HUES64 (cell line): ENCODE results near the gene KCNMB3.
A peak's percentile ranks its signal among the peaks of the same experiment; 100 is the strongest.
"Not testable (repeated sequence)": the region's sequence is repeated elsewhere in the genome, so short reads cannot be mapped to it uniquely, and the experiment has no call there.

Experiments used
- H3K27ac ChIP-seq: 2 replicates; pipeline ENCODE4 v1.7.0; 2013; ENCODE audit warnings: low read depth, low read length, inconsistent platforms
- H3K27me3 ChIP-seq: 2 replicates; pipeline ENCODE4 v1.6.1; 2013; ENCODE audit warnings: mild to moderate bottlenecking, low read length; ENCODE audit not compliant: insufficient read depth
- H3K36me3 ChIP-seq: 2 replicates; pipeline ENCODE4 v1.6.1; 2013; ENCODE audit warnings: mild to moderate bottlenecking, low read length; ENCODE audit not compliant: insufficient read depth
- H3K4me1 ChIP-seq: 2 replicates; pipeline ENCODE4 v1.6.1; 2013; ENCODE audit warnings: mild to moderate bottlenecking, low read length, moderate library complexity; ENCODE audit not compliant: insufficient read depth
- H3K4me3 ChIP-seq: 2 replicates; pipeline ENCODE4 v1.5.1; 2013; ENCODE audit warnings: mild to moderate bottlenecking, low read length, moderate library complexity
- H3K9ac ChIP-seq: 2 replicates; pipeline ENCODE4 v1.6.1; 2013; ENCODE audit warnings: mild to moderate bottlenecking, low read depth, low read length
- H3K9me3 ChIP-seq: 2 replicates; pipeline ENCODE4 v1.6.1; 2013; ENCODE audit warnings: low read depth, low read length; ENCODE audit not compliant: insufficient read depth
- WGBS: fragments of 150-250, 120-280 bp; methylation state at CpG from one replicate; pipeline ENCODE4 v1.1.7; 2013; ENCODE audit warnings: missing lambda C conversion rate; 5-methylcytosine and 5-hydroxymethylcytosine counted together

Gene KCNMB3

DNA sequence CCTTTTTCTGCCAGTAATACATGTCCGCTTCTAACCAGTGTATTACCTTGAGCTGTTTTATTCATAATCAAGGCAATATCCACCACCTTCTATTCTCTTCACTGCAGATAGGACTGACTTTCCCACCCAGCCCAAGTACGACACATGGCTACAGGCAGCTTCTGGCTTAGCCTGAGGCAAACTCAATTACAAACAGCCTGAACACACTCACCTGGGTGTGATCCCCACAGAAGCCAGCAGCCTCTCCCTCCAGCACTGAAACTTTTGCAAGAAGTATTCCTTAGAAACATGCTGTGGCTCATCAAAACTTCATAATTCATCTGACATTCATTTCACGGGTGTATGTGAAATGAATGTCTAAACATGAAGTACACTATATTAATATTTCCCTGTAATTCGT is 13.5 kb upstream of the KCNMB3 start:
- Histone ChIP-seq H3K9ac (no peak overlapping the region), H3K9me3 (0 out of 2 replicates have a peak, but pooled peaks cover 6% of the 10 kb centered on the region), H3K27me3 (peaks cover 11% of the 10 kb centered on the region), H3K4me3 (no peak overlapping the region), H3K27ac (no peak overlapping the region), H3K36me3 (no peaks in the 10 kb centered on the region), H3K4me1 (no peaks in the 10 kb centered on the region)
- 90% methylated on average over 2 of the region's 4 CpGs for WGBS

GRCh38 chr3:179263134-179263533 is 12.2 kb upstream of the KCNMB3 start:
- H3K27me3 ChIP-seq = peaks cover 11% of the 10 kb centered on the region
- no peaks in the 10 kb centered on the region for H3K4me1 ChIP-seq
- no peaks in the 10 kb centered on the region for H3K36me3 ChIP-seq
- H3K9ac ChIP-seq = no peak overlapping the region
- H3K27ac ChIP-seq = no peak overlapping the region
- no peak overlapping the region for H3K4me3 ChIP-seq
- 0 out of 2 replicates have a peak, but pooled peaks cover 6% of the 10 kb centered on the region for H3K9me3 ChIP-seq
- 94% methylated on average over 29 of the region's 29 CpGs for WGBS

GRCh38 chr3:179260949-179261765 is 10.2 kb upstream of the KCNMB3 start:
- Histone ChIP-seq H3K9ac (peak overlapping the region; percentile 79), H3K27ac (no peak overlapping the region), H3K36me3 (no peaks in the 10 kb centered on the region), H3K4me3 (peak overlapping the region; percentile 63), H3K9me3 (0 out of 2 replicates have a peak, but pooled peaks cover 6% of the 10 kb centered on the region), H3K4me1 (no peaks in the 10 kb centered on the region), H3K27me3 (peaks cover 9% of the 10 kb centered on the region)
- WGBS = 10% methylated on average over 61 of the region's 71 CpGs

GRCh38 chr3:179259959-179260756 is 9.2 kb upstream of the KCNMB3 start:
- not testable (repeated sequence) for H3K9ac ChIP-seq, H3K27me3 ChIP-seq, H3K27ac ChIP-seq, H3K4me1 ChIP-seq, H3K4me3 ChIP-seq, H3K9me3 ChIP-seq, H3K36me3 ChIP-seq
- WGBS = 97% methylated on average over 9 of the region's 9 CpGs

DNA sequence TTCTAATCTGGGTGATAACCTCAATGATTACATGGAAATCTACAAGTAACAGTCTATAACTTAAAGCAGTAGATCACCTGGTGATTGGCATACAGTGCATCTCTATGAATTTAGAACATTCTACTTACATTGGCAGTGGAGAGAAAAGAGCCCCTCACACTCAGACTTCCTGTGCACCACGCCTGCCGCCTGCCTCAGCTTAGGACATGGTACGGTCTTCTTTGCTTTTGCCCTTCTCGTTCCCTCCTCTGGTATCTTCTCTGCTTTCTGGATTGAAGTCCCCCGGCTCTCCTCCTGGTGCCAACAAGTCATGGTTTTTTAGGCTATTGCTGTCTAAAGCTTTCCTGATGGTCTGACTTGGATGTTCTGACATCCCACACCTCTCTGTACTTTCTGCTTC is 7.9 kb upstream of the KCNMB3 start:
- H3K9me3 ChIP-seq = 0 out of 2 replicates have a peak, but pooled peaks cover 6% of the 10 kb centered on the region
- 78% methylated on average over 5 of the region's 5 CpGs for WGBS
- no peaks in the 10 kb centered on the region for H3K4me1 ChIP-seq
- H3K36me3 ChIP-seq = no peaks in the 10 kb centered on the region
- H3K27me3 ChIP-seq = peaks cover 9% of the 10 kb centered on the region
- no peak overlapping the region for H3K9ac ChIP-seq
- H3K27ac ChIP-seq = no peak overlapping the region
- no peak overlapping the region for H3K4me3 ChIP-seq

DNA sequence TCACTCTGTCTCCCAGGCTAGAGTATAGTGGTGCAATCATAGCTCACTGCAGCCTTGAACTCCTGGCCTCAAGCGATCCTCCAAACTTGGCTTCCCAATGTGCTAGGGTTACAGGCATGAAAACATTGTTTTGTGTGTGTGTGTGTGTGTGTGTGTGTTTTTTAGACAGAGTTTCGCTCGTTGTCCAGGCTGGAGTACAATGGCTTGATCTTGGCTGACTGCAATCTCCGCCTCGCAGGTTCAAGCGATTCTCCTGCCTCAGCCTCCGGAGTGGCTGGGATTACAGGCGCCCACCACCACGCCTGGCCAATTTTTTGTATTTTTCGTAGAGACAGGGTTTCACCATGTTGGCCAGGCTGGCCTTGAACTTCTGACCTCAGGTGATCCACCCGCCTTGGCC is 6.8 kb upstream of the KCNMB3 start:
- H3K9me3 ChIP-seq, H3K27me3 ChIP-seq, H3K27ac ChIP-seq, H3K36me3 ChIP-seq, H3K4me3 ChIP-seq, H3K4me1 ChIP-seq, H3K9ac ChIP-seq: not testable (repeated sequence)
- WGBS = 96% methylated on average over 11 of the region's 11 CpGs

GRCh38 chr3:179256813-179257212 is 5.9 kb upstream of the KCNMB3 start:
- 0 out of 2 replicates have a peak, but pooled peaks cover 6% of the 10 kb centered on the region for H3K9me3 ChIP-seq
- H3K36me3 ChIP-seq = no peaks in the 10 kb centered on the region
- H3K27me3 ChIP-seq = peaks cover 9% of the 10 kb centered on the region
- 89% methylated on average over 2 of the region's 2 CpGs for WGBS
- H3K9ac ChIP-seq = no peak overlapping the region
- H3K4me1 ChIP-seq = no peaks in the 10 kb centered on the region
- no peak overlapping the region for H3K27ac ChIP-seq
- H3K4me3 ChIP-seq = no peak overlapping the region

GRCh38 chr3:179247289-179248015 is 3.5 kb downstream of the KCNMB3 start:
- H3K4me1 ChIP-seq = no peaks in the 10 kb centered on the region
- no peaks in the 10 kb centered on the region for H3K36me3 ChIP-seq
- H3K27ac ChIP-seq = no peak overlapping the region
- H3K27me3 ChIP-seq = no peaks in the 10 kb centered on the region
- no peaks in the 10 kb centered on the region for H3K9me3 ChIP-seq
- no peak overlapping the region for H3K4me3 ChIP-seq
- no peak overlapping the region for H3K9ac ChIP-seq
- 91% methylated on average over 3 of the region's 3 CpGs for WGBS

GRCh38 chr3:179244878-179245277 is 6.0 kb downstream of the KCNMB3 start:
- Histone ChIP-seq H3K4me3 (no peak overlapping the region), H3K36me3 (no peaks in the 10 kb centered on the region), H3K27ac (no peak overlapping the region), H3K9me3 (no peaks in the 10 kb centered on the region), H3K4me1 (no peaks in the 10 kb centered on the region), H3K9ac (no peak overlapping the region), H3K27me3 (no peaks in the 10 kb centered on the region)
- 95% methylated on average over 1 of the region's 1 CpG for WGBS

DNA sequence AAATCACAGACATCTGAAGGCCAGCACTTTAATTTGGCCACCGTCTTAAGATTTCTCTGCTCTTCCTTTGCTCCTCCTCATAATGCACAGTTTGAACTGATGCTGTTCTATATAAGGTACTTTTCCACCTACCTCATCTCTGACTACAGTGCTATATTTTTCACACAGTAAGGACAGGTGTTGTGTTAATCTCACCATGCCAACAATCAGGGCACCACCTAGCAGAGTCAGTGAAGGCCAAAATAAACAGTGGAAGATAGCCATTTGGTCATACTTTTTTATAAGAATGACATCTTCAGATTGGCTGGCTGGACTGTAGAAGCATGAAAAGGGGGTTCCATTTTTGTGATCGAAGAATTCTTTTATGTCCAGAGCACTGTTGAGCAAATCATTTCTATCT is 8.1 kb downstream of the KCNMB3 start:
- H3K4me1 ChIP-seq, H3K36me3 ChIP-seq, H3K9ac ChIP-seq, H3K4me3 ChIP-seq, H3K9me3 ChIP-seq, H3K27me3 ChIP-seq, H3K27ac ChIP-seq: not testable (repeated sequence)
- 95% methylated on average over 1 of the region's 2 CpGs for WGBS

DNA sequence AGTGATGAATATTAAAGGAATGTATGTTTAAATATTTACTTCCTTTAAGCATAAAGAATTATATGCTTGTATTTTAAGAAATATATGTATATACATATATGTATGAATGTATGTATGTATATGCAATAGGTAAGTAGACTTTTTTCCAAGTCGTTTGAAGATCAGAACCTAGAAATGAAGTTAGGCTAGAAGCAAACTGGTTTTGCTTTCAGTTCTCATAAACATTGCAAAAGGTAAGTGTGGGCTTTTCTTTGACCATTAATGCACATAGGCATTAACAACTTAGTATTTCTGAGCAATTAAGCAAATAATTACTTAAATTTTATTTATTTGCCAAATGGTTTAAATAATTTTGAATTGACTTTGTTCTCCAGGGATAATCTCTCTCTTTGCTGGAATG is 10.6 kb downstream of the KCNMB3 start:
- not testable (repeated sequence) for H3K27me3 ChIP-seq, H3K4me1 ChIP-seq, H3K9ac ChIP-seq, H3K36me3 ChIP-seq, H3K9me3 ChIP-seq, H3K27ac ChIP-seq, H3K4me3 ChIP-seq
- WGBS = 84% methylated on average over 1 of the region's 1 CpG
